PFSK-1 (cell line): Measurements from ENCODE around the gene PCID2.

ENCODE experiments used
- POLR2AphosphoS5 ChIP-seq: IDR thresholded peaks from 2 replicates; pipeline ENCODE4 v1.6.1; 2012; ENCODE audit warnings: low read depth, mild to moderate bottlenecking, control low read depth, low read length, moderate library complexity
- SIN3A ChIP-seq: IDR thresholded peaks from 2 replicates; pipeline ENCODE4 v1.6.1; 2012; ENCODE audit warnings: mild to moderate bottlenecking, low read length, moderate library complexity, borderline replicate concordance; ENCODE audit not compliant: insufficient read depth

- TF ChIP-seq POLR2AphosphoS5 (no peak), SIN3A (no peak)
Observed at GRCh38 chr13:113196970-113197737, 11.3 kb downstream of the PCID2 start.
